GM10248 (cell line): Measurements from ENCODE around the gene DPYD.

Source experiments
- CTCF ChIA-PET: fragments of 300-600 bp; sonication (Branson Sonifier 250); formaldehyde crosslinking; extraction: SDS; loops from one replicate; lab custom pipeline; 2021; ENCODE audit warnings: antibody characterized with exemption; lab: Yijun Ruan, JAX
- POLR2A ChIA-PET: fragments of 350-650 bp; sonication (Branson Sonifier 250); formaldehyde crosslinking; extraction: SDS; loops from one replicate; lab custom pipeline; 2020; ENCODE audit warnings: antibody characterized with exemption; lab: Yijun Ruan, JAX
- DNase-seq: peaks from one replicate; pipeline ENCODE4 v3.0.0; 2012; ENCODE audit errors: extremely low spot score
- TF ChIP-seq, protein P1 (sequence below): IDR thresholded peaks from 2 replicates; pipeline ENCODE4 v1.5.1; 2012; ENCODE audit warnings: mild to moderate bottlenecking, low read depth; ENCODE audit errors: extremely low read depth, missing control alignments, control extremely low read depth

The DPYD gene

DNA sequence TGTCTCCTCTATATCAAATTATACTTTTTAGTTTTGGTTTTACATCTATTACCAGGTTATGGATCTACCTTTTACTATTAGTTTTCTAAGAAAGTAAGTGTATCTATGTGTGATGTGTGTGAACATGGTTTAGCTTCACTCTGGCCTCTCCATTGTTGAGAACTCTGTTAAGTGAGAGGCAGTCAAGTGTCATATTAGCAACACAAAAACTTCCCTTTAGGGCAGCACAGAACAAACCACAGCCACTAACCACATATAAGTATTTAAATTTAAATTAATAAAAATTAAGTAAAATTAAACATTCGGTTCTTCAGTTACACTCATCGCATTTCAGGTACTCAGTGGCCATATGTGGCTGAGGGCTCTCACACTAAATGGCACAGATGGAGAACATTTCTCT, 96.6 kb downstream of the DPYD start:
- ChIA-PET CTCF (no interaction called here), POLR2A (no interaction called here)
- no peak for DNase-seq
- TF ChIP-seq, protein P1, sequence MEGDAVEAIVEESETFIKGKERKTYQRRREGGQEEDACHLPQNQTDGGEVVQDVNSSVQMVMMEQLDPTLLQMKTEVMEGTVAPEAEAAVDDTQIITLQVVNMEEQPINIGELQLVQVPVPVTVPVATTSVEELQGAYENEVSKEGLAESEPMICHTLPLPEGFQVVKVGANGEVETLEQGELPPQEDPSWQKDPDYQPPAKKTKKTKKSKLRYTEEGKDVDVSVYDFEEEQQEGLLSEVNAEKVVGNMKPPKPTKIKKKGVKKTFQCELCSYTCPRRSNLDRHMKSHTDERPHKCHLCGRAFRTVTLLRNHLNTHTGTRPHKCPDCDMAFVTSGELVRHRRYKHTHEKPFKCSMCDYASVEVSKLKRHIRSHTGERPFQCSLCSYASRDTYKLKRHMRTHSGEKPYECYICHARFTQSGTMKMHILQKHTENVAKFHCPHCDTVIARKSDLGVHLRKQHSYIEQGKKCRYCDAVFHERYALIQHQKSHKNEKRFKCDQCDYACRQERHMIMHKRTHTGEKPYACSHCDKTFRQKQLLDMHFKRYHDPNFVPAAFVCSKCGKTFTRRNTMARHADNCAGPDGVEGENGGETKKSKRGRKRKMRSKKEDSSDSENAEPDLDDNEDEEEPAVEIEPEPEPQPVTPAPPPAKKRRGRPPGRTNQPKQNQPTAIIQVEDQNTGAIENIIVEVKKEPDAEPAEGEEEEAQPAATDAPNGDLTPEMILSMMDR: no peak

DNA sequence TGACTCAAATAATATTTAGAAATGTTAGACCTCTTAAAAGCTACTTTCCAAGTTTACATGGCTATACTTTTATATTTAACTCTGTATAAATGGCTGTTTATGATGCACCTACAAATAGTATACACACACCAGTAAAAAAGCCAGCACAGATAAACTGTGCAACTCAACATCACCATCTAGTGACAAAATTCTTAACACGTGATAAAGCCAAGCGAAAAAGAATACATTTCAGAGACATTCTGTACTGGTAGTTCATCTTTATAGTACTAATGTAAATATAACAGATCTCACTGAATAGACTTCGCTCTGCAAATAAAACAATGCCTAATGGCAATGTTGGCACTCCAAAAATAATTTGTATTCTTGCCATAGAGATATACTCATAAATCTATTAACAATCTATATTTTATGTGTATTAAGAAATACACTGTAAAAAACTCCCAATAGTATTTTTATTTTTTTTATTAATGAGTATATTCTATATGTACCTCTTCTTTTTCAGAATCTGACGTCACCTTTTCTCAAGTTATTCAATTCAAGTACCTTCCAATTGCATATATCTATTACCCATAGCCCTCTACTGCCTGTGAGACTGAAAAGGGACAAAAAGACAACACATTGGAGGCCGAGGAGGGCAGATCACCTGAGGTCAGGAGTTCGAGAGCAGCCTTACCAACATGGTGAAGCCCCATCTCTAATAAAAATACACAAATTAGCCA, 100.2 kb downstream of the DPYD start:
- ChIA-PET POLR2A (no interaction called here), CTCF (interaction anchor here (0.8 to 2.0 kb wide), 4 partner anchors 14 to 682 kb away, joined by 3 to 5 read pairs (median 4); no protein-coding TSS in a partner anchor)
- no peak for DNase-seq
- TF ChIP-seq, protein P1: peak; percentile 38

DNA sequence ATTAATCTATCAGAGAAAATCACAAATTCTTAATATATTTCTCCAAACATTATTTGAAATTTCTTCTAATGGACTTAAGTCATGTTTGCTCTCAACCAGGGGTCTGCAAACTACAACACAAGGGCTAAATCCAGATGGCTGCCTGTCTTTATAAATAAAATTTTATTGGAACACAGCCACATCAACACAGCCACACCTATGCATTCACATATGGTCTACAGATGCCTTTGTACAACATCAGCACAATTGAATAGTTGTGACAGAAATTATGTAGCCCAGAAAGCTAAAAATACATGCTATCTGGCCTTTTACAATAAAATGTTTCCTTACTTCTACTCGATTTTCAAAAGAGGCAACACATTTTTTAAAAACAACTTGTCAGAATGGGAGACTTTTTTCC, 103.9 kb downstream of the DPYD start:
- no peak for DNase-seq
- TF ChIP-seq, protein P1: no peak
- CTCF ChIA-PET: interaction anchor here (1.0 to 1.4 kb wide), 2 partner anchors 28 to 39 kb away, joined by 3 read pairs; no protein-coding TSS in a partner anchor
- POLR2A ChIA-PET: no interaction called here

GRCh38 chr1:97814804-97815203, 106.0 kb downstream of the DPYD start:
- ChIA-PET POLR2A (no interaction called here), CTCF (no interaction called here)
- TF ChIP-seq, protein P1: no peak
- no peak for DNase-seq

DNA sequence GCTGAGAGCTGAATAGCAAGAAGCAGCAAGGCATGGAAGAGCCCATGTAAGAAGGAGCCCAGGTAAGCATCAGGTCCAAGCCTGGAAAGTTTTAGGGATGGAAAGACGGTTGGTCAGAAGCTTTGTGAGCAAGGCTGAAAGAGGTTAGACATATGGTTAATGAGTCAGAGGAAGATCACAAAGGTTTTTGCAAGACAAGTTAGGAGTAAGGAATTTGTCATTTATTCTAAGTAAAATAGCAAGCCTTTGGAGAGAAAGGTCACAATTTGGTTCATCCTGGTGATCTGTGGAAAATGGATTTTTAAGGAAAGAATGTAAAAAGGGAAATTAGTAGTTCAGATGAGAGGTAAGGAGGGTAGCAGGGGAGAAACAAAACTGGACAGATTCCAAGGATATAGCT, 106.7 kb downstream of the DPYD start:
- no peak for DNase-seq
- ChIA-PET CTCF (no interaction called here), POLR2A (no interaction called here)
- TF ChIP-seq, protein P1: no peak

- TF ChIP-seq, protein P1: no peak
- no peak for DNase-seq
- POLR2A ChIA-PET: no interaction called here
- CTCF ChIA-PET: no interaction called here
Observed at GRCh38 chr1:97812076-97812475, 108.8 kb downstream of the DPYD start.
